Adipocyte (in vitro differentiated cells): ENCODE results near the gene INO80D.
"Not testable (repeated sequence)": the region's sequence is repeated elsewhere in the genome, so short reads cannot be mapped to it uniquely, and the experiment has no call there.

Experiments used
- DNase-seq: peaks from one replicate; pipeline ENCODE4 v3.0.0-alpha.2; 2015; ENCODE audit warnings: low read depth
- H3K27me3 ChIP-seq: replicated peaks from 2 replicates; pipeline ENCODE4 v1.7.0; 2013; ENCODE audit warnings: mild to moderate bottlenecking, low read length, moderate library complexity; ENCODE audit not compliant: control insufficient read depth, insufficient read depth
- H3K36me3 ChIP-seq: 2 replicates; pipeline ENCODE4 v1.7.0; 2013; ENCODE audit warnings: low read length, mild to moderate bottlenecking, moderate library complexity; ENCODE audit not compliant: control insufficient read depth, insufficient read depth, severe bottlenecking
- H3K4me1 ChIP-seq: 2 replicates; pipeline ENCODE4 v1.7.0; 2013; ENCODE audit warnings: mild to moderate bottlenecking, low read length, moderate library complexity; ENCODE audit not compliant: control insufficient read depth, insufficient read depth
- H3K4me3 ChIP-seq: 2 replicates; pipeline ENCODE4 v1.7.0; 2013; ENCODE audit warnings: mild to moderate bottlenecking, low read length, moderate library complexity
- H3K9ac ChIP-seq: 2 replicates; pipeline ENCODE4 v1.7.0; 2013; ENCODE audit warnings: mild to moderate bottlenecking, low read length, moderate library complexity
- H3K9me3 ChIP-seq: 2 replicates; pipeline ENCODE4 v1.7.0; 2013; ENCODE audit warnings: mild to moderate bottlenecking, low read length, moderate library complexity; ENCODE audit not compliant: control insufficient read depth

The INO80D gene

GRCh38 chr2:206015746-206016145, 70.2 kb downstream of the INO80D start:
- peaks cover 55% of the 10 kb centered on the region for H3K36me3 ChIP-seq
- H3K9ac ChIP-seq, H3K4me1 ChIP-seq: not testable (repeated sequence)

GRCh38 chr2:206011795-206012194, 74.2 kb downstream of the INO80D start:
- Histone ChIP-seq H3K4me1 (no peaks in the 10 kb centered on the region), H3K9ac (no peak overlapping the region), H3K36me3 (peaks cover 46% of the 10 kb centered on the region), H3K4me3 (no peak overlapping the region), H3K27me3 (no peaks in the 10 kb centered on the region), H3K9me3 (no peaks in the 10 kb centered on the region)
- no peak for DNase-seq

More at GRCh38 chr2:206015746-206016145, 70.2 kb downstream of the INO80D start:
- H3K4me3 ChIP-seq, H3K9me3 ChIP-seq, DNase-seq, H3K27me3 ChIP-seq: not testable (repeated sequence)

DNA sequence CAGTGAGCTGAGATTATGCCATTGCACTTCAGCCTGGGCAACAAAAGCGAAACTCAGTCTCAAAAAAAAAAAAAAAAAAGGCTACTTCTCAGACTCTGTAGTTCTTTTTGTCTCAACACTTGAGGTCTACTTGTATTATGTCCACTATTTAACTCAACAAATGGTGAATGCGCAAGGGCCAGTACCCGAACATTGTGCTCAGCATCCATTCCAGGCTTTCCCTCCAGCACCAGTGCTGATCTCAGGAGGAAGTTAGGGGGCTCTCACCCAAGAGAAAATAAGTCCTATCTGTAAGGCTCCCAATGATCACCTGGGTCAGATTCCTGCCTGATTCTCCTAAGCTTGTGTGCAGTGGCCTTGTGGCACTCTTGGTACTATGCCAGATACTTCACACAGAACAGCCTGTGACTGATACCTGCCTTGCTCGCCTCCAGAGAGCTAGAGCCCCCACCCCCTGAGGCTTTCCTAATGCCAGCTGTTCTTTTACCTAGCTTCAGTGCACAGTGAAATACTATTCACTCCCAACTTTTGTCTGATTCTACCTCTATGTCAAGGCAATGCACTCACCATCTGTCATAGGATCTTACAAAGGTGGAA, 74.9 kb downstream of the INO80D start:
- Histone ChIP-seq H3K4me3 (no peak overlapping the region), H3K9me3 (no peaks in the 10 kb centered on the region), H3K27me3 (no peaks in the 10 kb centered on the region), H3K9ac (no peak overlapping the region), H3K4me1 (no peaks in the 10 kb centered on the region), H3K36me3 (peaks cover 42% of the 10 kb centered on the region)
- DNase-seq: no peak

DNA sequence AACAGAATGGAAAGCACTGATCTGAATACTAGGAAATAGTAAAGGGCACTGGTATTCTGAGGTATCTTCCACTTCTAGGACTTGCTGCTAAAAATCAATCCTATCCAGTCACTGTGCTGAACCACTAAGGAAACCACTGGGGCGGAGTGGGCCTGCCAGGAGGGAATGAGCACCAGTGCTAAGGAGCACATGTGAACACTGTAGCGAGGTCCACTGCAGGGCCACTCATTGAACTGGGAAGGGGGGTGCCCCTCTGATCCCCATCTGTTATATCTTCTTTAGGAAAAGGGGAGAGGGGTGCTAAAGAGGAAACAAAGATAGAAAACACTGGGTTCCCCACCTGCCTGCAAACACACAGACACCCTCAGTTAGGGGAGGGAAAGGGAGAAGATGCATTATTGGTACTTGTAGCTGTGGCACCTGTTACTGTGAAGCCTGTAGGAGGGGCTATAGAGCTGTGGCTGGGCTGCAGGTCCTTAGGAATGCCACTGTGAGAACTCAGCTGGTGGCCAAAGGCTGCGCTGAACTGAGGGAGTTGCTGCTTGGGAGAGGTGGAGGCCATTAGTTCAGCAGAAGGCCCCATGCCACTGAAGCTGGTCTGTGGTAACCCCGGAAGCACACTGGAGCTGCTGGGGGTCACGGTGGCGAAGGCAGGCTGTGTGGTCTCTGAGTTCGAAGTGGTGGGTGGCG, 81.8 kb downstream of the INO80D start:
- Histone ChIP-seq H3K27me3 (no peaks in the 10 kb centered on the region), H3K9ac (no peak overlapping the region), H3K36me3 (peaks cover 41% of the 10 kb centered on the region), H3K4me3 (no peak overlapping the region), H3K9me3 (no peaks in the 10 kb centered on the region), H3K4me1 (peaks cover 9% of the 10 kb centered on the region)
- DNase-seq: no peak

DNA sequence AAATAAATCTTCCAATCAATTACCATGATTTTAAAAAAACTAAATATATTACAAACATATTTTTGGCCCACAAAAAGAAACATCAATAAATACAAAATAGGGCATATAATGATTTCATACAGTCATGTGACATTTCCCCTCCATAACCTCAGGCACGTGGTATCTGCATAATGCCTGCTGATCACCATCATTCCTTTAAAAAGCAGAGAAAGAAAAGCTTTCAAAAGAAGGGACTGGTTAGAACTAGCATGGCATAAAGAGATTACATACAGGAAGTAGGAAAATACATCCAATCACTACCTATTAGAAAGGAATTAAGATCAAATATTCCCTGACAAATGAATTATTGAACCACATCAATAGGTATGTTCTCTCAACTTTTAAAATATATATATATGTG, 83.5 kb downstream of the INO80D start:
- no peak overlapping the region for H3K9ac ChIP-seq
- H3K4me1 ChIP-seq: peaks cover 9% of the 10 kb centered on the region
- no peaks in the 10 kb centered on the region for H3K9me3 ChIP-seq
- DNase-seq: no peak
- no peaks in the 10 kb centered on the region for H3K27me3 ChIP-seq
- peaks cover 41% of the 10 kb centered on the region for H3K36me3 ChIP-seq
- H3K4me3 ChIP-seq: no peak overlapping the region

DNA sequence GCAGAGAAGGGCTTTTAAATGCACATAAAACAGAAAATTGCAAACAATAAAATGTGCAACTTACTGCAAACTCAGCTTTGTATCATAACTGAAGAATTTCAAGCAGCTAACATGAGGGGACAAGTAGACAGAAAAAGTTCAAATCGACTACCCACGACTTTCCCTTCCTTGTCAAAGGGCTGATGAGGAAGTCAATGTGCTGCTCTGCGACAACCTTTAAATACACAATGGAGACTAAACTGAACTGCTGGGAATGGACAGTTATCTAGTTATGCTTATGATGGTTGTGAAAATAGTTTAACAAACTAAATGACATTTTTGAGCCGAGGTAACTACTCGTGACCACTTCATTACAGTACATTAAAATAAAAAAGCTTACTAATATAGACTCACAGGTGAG, 84.1 kb downstream of the INO80D start:
- Histone ChIP-seq H3K4me1 (peaks cover 9% of the 10 kb centered on the region), H3K27me3 (no peaks in the 10 kb centered on the region), H3K4me3 (no peak overlapping the region), H3K36me3 (peaks cover 38% of the 10 kb centered on the region), H3K9ac (no peak overlapping the region), H3K9me3 (no peaks in the 10 kb centered on the region)
- peak; percentile 35 for DNase-seq

GRCh38 chr2:206000776-206001175, 85.2 kb downstream of the INO80D start:
- H3K4me1 ChIP-seq: peaks cover 9% of the 10 kb centered on the region
- no peak overlapping the region for H3K4me3 ChIP-seq
- no peaks in the 10 kb centered on the region for H3K9me3 ChIP-seq
- H3K9ac ChIP-seq: no peak overlapping the region
- no peaks in the 10 kb centered on the region for H3K27me3 ChIP-seq
- H3K36me3 ChIP-seq: peaks cover 31% of the 10 kb centered on the region
- DNase-seq: no peak

- no peak overlapping the region for H3K4me3 ChIP-seq
- H3K9ac ChIP-seq: no peak overlapping the region
- peaks cover 9% of the 10 kb centered on the region for H3K4me1 ChIP-seq
- H3K9me3 ChIP-seq: no peaks in the 10 kb centered on the region
- no peaks in the 10 kb centered on the region for H3K27me3 ChIP-seq
- H3K36me3 ChIP-seq: peaks cover 16% of the 10 kb centered on the region
- peak; percentile 9 for DNase-seq
These were observed 87.4 kb downstream of the INO80D start for GRCh38 chr2:205998583-205998982.

- peaks cover 14% of the 10 kb centered on the region for H3K36me3 ChIP-seq
These were observed 89.8 kb downstream of the INO80D start for GRCh38 chr2:205996161-205996560.

DNA sequence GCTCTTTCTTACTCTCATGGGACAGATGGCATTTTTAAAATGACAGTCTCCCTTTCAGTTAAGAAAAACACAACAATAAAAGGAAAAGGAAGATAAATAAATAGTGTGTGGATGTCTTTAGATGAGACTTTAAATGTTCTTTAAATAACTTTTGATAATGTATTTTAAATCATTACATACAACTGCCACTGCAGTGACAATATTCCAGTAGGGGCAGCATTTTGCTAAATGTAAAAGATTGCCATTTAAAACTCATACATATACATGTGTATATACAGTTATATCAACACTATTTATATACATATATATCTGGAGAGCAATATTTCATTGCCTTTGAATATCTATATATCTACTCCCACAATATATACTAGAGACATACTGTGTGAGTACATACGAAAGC, 90.7 kb downstream of the INO80D start:
- Histone ChIP-seq H3K4me1 (no peaks in the 10 kb centered on the region), H3K9me3 (no peaks in the 10 kb centered on the region), H3K27me3 (no peaks in the 10 kb centered on the region), H3K36me3 (peaks cover 14% of the 10 kb centered on the region), H3K9ac (no peak overlapping the region), H3K4me3 (no peak overlapping the region)
- DNase-seq: no peak

More at GRCh38 chr2:205996161-205996560, 89.8 kb downstream of the INO80D start:
- H3K4me1 ChIP-seq: peaks cover 1% of the 10 kb centered on the region
- H3K9ac ChIP-seq: no peak overlapping the region
- no peak for DNase-seq
- H3K4me3 ChIP-seq: no peak overlapping the region
- no peaks in the 10 kb centered on the region for H3K9me3 ChIP-seq
- no peaks in the 10 kb centered on the region for H3K27me3 ChIP-seq

- Histone ChIP-seq H3K9ac (no peak overlapping the region), H3K36me3 (peaks cover 14% of the 10 kb centered on the region), H3K4me3 (no peak overlapping the region), H3K27me3 (no peaks in the 10 kb centered on the region), H3K4me1 (peaks cover 8% of the 10 kb centered on the region), H3K9me3 (no peaks in the 10 kb centered on the region)
- no peak for DNase-seq
These were observed 91.6 kb downstream of the INO80D start for GRCh38 chr2:205994344-205994743.
